Mononuclear cell (primary cell): ENCODE measurements around the gene SLC6A16. TPM values are rescaled to one million over a fixed set of nuclear protein-coding genes. Genes with fewer than 3 reads are reported as not detected.

Source experiments
- H3K27me3 ChIP-seq: 2 replicates; pipeline ENCODE4 v1.6.0; 2011; ENCODE audit warnings: low read length, control low read depth; ENCODE audit not compliant: insufficient read depth
- H3K4me1 ChIP-seq: 2 replicates; pipeline ENCODE4 v1.5.1; 2011; ENCODE audit warnings: mild to moderate bottlenecking, low read length, control low read depth; ENCODE audit not compliant: insufficient read depth
- H3K4me3 ChIP-seq: 2 replicates; pipeline ENCODE4 v1.5.1; 2011; ENCODE audit warnings: mild to moderate bottlenecking, low read length, moderate library complexity
- H3K9me3 ChIP-seq: 2 replicates; pipeline ENCODE4 v1.5.1; 2011; ENCODE audit warnings: low read depth, mild to moderate bottlenecking, control low read depth, low read length
- total RNA-seq: library from RNA; depleted of rRNA; stranded (reverse); fragments of >200 nt; gene quantifications from one replicate; pipeline ENCODE4 v1.2.3, GENCODE V29; 2012

The SLC6A16 gene
- total RNA-seq, 1 donor, result 0.73 TPM

DNA sequence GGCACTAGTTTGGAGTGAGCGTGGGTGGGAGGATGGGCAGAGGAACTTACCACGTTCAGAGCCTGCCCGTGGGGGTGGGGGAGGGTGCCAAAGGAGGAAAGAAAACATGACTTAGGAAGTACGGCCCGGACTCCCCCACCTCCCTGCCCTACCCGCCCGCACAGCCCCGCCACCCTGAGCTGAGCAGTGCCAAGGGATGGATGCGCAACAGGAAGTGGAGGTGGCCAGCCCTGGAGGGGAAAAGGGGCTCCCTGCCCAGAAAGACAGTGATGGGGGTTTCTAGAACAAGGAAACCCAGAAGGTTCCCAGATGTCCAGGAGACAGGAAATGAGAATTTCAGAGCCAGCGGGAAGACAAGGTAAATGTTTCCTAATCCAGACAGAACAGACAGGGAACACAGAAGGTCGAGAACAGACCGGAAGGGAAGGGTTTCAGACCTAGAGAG is 30.9 kb upstream of the SLC6A16 start:
- peaks cover 15% of the 10 kb centered on the region for H3K4me1 ChIP-seq
- H3K9me3 ChIP-seq, result no peaks in the 10 kb centered on the region
- no peaks in the 10 kb centered on the region for H3K27me3 ChIP-seq
- H3K4me3 ChIP-seq, result no peak overlapping the region

DNA sequence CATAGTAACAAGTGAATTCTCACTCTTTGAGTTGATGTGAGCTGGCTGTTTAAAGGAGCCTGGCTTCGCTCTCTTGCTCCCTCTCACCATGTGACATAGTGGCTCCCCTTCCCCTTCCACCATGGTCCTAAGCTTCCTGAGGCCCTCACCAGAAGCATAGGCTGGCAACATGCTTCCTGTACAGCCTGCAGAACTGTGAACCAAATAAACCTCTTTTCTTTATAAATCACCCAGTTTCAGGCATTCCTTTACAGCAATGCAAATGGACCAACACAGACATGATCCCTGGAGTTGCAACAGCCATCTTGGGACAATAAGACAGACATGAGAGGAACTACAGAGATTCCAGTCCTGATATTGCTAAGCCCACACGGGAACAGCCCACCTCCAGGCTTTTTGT is 24.6 kb upstream of the SLC6A16 start:
- Histone ChIP-seq H3K4me1 (no peaks in the 10 kb centered on the region), H3K27me3 (no peaks in the 10 kb centered on the region)

DNA sequence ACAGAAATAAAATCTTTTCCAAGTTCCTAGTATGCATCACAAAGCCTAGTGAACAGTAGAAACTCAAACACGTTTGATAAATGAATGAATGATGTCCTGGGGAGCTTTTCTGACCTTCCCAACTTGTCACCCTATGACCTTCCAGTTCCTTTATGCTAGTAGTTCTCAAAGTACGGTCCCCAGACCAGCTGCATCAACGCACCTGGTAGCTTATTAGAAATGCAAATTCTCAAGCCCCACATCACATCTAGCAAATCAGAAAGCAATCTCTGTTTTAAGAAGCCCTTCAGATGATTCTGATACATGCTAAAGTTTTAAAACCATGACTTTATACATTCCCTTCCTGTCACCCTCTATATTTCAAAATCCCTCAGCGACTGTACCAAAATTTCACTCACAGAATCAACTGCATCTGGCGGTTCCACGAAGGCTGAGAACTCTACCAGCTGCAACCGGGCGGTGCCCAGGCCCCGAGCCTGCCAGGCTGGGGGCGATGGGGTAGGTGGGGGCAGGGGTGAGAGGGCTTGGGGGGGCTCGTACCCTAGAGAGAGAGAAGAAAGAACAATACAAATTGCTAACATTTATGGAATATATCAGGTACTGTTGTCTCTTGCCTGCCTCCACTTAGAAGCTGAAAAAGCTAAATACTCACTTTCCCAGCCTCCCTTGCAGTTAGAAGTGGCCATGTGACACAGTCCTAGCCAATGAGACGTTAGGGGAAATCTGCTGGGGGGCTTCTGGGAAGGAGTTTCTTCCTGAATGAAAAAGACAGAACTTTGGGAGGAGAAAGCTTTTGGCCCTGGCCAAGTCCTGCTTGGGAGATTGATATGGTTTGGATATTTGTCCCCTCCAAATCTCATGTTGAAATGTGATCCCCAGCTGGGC is 23.6 kb upstream of the SLC6A16 start:
- Histone ChIP-seq H3K9me3 (no peaks in the 10 kb centered on the region), H3K4me3 (no peak overlapping the region), H3K4me1 (no peaks in the 10 kb centered on the region), H3K27me3 (no peaks in the 10 kb centered on the region)

More for the DNA sequence above, 24.6 kb upstream of the SLC6A16 start:
- no peak overlapping the region for H3K4me3 ChIP-seq
- no peaks in the 10 kb centered on the region for H3K9me3 ChIP-seq

DNA sequence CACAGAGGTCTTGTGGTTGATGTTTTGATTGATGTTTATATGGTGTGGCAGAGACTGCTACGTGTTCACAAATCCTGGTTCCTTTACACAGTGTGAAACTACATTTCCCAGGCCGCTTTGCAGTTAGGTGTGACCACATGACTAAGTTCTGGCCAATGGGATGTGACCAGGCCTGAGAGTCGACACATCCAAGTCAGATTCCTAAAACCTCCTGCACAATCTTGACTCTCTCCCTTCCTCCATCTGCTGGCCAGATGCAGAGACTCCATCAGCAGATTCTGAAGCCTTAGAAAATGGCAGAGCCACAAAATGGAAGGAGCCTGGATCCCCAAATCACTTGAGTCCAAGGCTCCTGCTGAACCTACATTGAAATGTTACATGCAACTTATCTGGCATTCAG is 22.8 kb upstream of the SLC6A16 start:
- Histone ChIP-seq H3K27me3 (no peaks in the 10 kb centered on the region), H3K4me1 (no peaks in the 10 kb centered on the region), H3K9me3 (no peaks in the 10 kb centered on the region), H3K4me3 (no peak overlapping the region)

DNA sequence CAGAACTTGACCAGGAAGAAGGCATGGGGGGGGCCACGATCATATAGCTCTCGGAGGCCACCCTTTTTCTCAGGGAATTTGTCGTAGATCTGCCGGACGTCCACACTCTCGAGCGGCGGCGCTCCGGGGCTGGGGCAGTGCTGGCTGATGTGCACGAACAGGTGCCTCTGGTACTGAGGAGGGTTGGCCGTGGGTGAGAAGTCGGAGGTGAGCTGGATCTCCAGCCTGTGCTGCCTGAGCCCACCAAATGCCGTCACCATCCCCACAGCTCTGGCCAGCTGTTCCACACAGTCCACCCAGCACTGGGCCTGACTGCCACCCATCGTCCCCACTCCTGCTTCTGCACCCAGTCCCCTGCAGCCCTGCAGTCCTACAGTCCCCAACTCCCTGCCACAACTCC is 22.2 kb upstream of the SLC6A16 start:
- Histone ChIP-seq H3K4me3 (no peak overlapping the region), H3K4me1 (no peaks in the 10 kb centered on the region), H3K27me3 (no peaks in the 10 kb centered on the region), H3K9me3 (no peaks in the 10 kb centered on the region)

DNA sequence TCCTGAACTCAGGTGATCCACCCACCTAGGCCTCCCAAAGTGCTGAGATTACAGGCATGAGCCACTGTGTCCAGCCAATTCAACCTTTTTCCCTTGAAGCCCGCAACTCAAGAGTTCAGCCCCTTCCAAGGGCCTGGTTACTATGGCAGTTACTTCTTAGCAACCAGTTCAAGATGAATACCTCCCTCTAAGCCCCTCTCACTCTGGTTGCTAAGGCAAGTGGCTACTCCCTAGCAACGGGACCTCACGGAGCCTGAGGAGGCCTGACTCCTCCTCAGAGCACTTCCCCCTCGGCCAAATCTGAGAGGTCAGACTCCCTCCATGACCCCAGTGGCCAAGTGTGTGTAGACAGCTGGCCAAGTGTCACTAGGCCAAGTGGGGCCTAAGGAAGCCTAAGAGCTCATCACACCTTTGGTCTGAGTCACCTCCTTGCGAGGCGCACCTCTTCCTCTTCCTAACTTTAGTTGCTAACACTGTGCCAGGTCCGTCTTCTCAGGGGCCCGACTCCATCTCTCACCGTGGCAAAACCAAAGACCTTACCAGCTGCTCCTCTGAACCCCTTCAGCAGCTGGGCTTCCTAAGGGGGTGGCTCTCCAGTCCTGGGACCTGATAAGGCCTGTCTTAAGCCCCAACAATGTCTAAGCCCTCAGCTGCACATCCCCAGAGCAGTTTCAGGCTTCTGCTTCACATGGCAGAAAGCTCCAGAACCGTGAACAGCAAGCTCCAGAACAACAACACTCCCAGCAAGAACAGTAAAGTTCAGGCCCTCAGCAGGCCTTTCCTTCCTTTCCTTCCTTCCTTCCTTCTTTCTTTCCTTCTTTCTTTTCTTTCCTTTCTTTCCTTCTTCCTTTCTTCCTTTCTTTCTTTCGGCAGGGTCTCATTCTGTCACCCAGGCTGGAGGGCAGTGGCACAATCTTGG is 19.8 kb upstream of the SLC6A16 start:
- no peaks in the 10 kb centered on the region for H3K27me3 ChIP-seq
- H3K9me3 ChIP-seq, result no peaks in the 10 kb centered on the region
- H3K4me3 ChIP-seq, result no peak overlapping the region
- peaks cover 9% of the 10 kb centered on the region for H3K4me1 ChIP-seq

DNA sequence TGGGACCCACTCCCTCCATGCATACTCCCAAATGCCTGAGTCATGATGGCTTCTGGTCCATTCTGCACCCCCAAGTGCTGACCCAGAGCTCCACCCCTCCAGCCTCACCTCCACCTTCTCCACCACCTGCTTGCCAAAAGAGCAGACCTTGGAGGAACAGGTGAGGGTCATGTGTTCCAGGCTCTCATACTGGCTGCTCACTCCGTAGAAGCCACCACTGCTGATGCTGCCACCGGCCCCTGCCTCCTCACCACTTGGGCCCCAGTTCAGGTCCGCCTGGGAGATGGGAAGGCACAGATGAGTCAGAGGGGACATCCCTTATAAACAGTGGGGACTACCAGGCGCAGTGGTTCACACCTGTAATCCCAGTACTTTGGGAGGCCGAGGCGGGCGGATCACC is 18.1 kb upstream of the SLC6A16 start:
- no peak overlapping the region for H3K4me3 ChIP-seq
- peaks cover 23% of the 10 kb centered on the region for H3K4me1 ChIP-seq
- no peaks in the 10 kb centered on the region for H3K9me3 ChIP-seq
- H3K27me3 ChIP-seq, result no peaks in the 10 kb centered on the region

DNA sequence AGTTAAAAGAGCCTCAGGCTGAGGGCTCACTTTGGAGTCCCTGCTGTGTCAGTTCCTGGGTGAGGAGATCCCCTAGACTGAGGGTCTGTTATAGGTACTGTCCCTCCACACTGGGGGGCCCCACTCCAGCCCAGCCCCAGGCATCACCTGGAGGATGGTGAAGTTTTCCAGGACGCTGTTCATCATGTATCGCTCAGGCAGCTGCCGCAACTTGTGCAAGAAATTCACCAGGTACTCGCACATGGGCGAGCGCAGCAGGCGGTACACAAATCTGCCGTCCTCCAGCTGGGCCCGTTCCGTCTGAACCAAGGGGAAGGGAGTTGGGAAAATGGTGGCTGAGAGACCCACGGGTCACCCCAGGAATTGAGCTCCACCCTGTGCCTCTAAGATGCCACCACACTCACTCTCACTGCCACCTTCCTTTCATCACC is 17.3 kb upstream of the SLC6A16 start:
- Histone ChIP-seq H3K4me1 (peaks cover 31% of the 10 kb centered on the region), H3K9me3 (no peaks in the 10 kb centered on the region), H3K4me3 (no peak overlapping the region), H3K27me3 (no peaks in the 10 kb centered on the region)

DNA sequence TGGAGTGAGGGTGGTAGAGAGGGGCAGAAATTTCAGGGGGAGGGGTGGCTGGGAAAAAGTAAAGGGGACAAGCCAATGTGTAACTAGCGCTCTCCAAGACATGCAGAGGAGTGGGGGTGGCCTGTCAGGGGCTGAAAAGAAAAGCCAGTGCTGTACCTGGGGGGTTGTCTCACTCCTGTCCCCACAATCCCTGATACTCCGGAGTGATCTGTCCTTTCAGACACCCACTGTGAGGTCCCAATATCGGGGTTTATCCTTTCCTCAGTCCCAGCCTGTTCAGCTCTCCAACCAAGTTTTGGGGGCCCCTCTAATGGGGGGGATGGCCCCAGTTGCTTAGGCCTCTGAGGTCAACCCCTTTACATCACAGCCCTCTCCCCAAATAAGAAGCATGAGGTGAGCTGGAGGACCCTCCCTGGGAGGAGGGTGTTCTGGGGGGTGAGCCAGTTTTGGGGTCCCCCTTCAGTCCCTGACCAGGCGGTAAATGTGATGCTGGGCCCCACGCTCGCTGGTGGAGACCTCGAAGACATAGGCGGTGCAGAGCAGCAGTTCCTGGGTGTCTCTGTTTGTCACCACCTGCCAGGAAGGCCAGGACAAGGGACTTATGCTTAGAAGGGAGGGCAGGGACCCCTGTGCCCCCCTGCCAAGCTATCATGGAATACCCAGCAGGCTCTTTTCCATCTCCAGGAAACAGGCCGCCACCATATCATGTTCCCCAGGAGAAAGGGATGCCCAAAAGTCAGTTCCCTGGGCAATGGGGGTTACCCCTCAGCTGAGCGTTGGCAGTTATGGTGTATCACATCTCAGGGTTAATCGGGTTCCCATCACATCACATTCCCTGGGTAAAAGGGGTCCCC is 16.1 kb upstream of the SLC6A16 start:
- peaks cover 43% of the 10 kb centered on the region for H3K4me1 ChIP-seq
- no peak overlapping the region for H3K4me3 ChIP-seq
- no peaks in the 10 kb centered on the region for H3K9me3 ChIP-seq
- no peaks in the 10 kb centered on the region for H3K27me3 ChIP-seq

DNA sequence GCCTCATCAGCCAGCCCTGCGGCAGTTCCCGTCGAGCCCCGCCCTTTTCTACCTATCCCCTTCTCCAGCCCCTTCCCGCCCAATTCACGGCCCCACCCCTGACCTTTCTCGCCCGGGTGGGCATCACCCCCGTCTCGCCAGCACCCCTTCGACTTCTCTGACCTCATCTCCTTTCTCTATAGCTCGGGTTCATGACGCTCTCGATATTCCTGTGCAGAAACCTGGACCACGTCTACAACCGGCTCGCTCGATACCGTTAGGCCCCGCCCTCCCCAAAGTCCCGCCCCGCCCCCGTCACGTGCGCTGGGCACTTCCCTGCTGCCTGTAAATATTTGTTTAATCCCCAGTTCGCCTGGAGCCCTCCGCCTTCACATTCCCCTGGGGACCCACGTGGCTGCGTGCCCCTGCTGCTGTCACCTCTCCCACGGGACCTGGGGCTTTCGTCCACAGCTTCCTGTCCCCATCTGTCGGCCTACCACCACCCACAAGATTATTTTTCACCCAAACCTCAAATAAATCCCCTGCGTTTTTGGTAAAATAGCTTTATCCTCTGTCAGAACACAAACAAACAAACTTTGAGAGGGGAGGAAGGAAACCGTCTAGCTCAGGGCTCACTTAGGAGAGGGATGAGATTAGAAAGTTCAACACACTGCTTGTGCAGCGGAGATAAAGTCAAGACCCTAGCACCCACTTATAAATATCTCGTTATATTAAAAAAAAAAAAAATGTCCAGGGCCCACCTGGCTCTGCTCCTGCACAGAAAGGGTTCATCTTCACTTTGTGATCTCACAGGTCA is 15.3 kb upstream of the SLC6A16 start:
- H3K27me3 ChIP-seq, result no peaks in the 10 kb centered on the region
- H3K4me3 ChIP-seq, result no peak overlapping the region
- H3K4me1 ChIP-seq, result peaks cover 46% of the 10 kb centered on the region
- H3K9me3 ChIP-seq, result no peaks in the 10 kb centered on the region

DNA sequence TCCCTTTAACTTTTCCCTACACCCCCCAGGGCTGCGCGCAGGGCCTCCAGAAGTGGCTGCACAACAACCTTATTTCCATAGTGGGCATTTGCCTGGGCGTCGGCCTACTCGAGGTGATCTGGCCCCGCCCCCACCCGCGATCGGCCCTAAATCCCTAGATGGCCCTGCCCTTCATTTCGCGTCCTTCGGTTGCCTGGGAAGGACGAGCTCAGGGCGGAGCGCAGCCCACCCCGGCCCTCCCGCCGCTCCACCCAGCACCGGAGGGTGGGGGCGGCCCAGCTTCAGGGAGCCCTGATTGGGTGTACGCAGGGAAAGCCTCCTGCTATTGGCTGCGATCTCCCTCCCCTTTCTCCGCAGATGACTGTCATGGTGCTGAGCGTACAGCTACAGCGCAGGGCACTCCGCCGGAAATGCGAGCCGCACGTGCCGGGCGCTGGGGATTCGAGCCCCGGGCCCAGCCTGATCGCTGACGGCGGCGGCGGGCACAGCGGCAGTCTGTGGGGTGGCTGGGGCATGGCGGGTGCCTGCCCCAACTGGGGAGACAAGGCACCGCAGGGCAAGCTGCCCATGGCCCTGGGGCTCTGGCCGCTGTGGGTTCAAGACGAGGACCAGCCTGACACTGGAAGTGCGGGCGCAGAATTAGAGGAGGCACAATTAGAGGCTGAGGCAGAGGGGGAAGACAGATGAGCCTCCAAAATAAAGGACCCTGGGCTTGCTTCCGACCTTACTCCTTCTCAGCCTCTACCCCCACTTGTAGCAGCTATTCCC is 14.5 kb upstream of the SLC6A16 start:
- H3K27me3 ChIP-seq, result no peaks in the 10 kb centered on the region
- H3K4me3 ChIP-seq, result no peak overlapping the region
- H3K9me3 ChIP-seq, result no peaks in the 10 kb centered on the region
- peaks cover 53% of the 10 kb centered on the region for H3K4me1 ChIP-seq

DNA sequence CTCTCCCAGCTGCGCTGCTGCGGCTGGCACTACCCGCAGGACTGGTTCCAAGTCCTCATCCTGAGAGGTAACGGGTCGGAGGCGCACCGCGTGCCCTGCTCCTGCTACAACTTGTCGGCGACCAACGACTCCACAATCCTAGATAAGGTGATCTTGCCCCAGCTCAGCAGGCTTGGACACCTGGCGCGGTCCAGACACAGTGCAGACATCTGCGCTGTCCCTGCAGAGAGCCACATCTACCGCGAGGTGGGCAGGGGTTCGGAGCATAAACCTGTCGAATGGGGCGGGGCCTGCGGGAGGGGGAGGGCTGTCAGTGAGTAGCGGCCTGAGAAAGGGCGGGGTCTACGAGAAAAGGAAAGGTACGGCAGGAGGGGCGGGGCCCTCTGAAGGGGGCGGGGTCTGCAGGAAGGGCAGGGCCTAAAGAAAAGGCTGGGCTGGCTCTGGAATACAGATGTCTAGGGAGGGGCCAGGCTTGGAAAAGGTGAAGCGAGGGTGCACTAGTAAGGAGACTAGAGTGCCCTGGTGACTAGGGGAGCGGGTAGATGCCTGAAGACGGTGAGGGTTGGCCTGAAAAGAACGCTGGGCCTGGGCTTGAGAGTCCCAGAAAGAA is 13.8 kb upstream of the SLC6A16 start:
- H3K4me1 ChIP-seq, result peaks cover 60% of the 10 kb centered on the region
- no peaks in the 10 kb centered on the region for H3K9me3 ChIP-seq
- H3K27me3 ChIP-seq, result no peaks in the 10 kb centered on the region
- H3K4me3 ChIP-seq, result no peak overlapping the region

DNA sequence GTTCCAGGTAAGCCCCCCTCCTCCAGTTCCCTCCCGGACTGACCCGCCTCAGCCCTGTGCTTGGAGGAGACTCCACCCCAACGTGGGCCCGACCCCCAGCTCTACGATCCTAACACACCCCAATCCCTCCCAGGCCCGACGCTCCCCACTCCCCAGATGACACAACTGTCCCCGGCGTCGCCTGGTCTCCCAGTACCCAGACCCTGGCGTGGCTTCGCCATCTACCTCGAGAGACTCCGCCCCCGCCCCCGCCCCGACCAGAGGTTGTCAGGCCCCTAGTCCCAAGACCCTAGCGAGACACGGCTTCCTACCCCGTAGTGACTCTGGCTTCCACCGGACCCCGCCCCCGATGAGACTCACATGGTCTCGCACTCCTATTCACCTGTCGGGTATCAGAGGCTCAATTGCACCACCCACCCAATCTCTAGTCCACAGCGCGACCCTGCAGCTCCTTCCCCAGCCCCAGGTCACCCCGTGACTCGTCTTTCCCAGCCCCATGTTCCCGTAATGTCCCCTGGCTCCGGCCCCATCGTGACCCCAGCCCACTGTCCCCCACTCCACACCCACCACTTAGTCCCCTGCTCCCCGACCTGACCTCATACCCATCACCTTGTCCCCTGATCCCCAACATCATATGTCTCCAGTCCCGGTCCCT is 13.2 kb upstream of the SLC6A16 start:
- no peaks in the 10 kb centered on the region for H3K27me3 ChIP-seq
- H3K4me1 ChIP-seq, result peaks cover 67% of the 10 kb centered on the region
- no peak overlapping the region for H3K4me3 ChIP-seq
- no peaks in the 10 kb centered on the region for H3K9me3 ChIP-seq
